K562 (cell line): ENCODE measurements around the gene SLFN5. TPM values are rescaled to one million over a fixed set of nuclear protein-coding genes. Genes with fewer than 3 reads are reported as not detected.

ENCODE experiments used
- ATAC-seq: fragments of 200-7000 bp; cut with Tn5 transposase; 3 replicates; pipeline ENCODE4 v1.9.1; 2020; ENCODE audit warnings: moderate library complexity
- BruUV-seq: library from RNA; stranded (reverse); fragments of 400-500 nt; replicated peaks from 2 replicates; lab custom pipeline; 2021; lab: Mats Ljungman, UMichigan
- CTCF ChIA-PET: fragments of 300-600 bp; formaldehyde crosslinking; extraction: SDS; loops from one replicate; lab custom pipeline; 2021; ENCODE audit warnings: low intra/inter-chr PET ratio; lab: Yijun Ruan, JAX
- POLR2A ChIA-PET: fragments of 300-600, 350-650 bp; sonication (Branson Sonifier 250); formaldehyde crosslinking; extraction: SDS; loops from one replicate; lab custom pipeline; 2021; ENCODE audit warnings: antibody characterized with exemption, inconsistent platforms; lab: Yijun Ruan, JAX
- DNase-seq, 4 experiments: peaks; one replicate each; pipeline versions ENCODE4 v3.0.0 to v3.0.0-alpha.2; 2011 to 2018; ENCODE audit warnings: low spot score in 3 of 4, mixed read lengths in 3 of 4; ENCODE audit errors: extremely low read depth in 1 of 4
- FAIRE-seq: peaks from 2 replicates; lab custom pipeline; 2011; peaks lifted over from hg19 to GRCh38; lab: Jason Lieb, UNC
- H2AFZ ChIP-seq: 2 replicates; pipeline ENCODE4 v1.6.0; 2011; ENCODE audit warnings: low read depth, low read length, control low read depth, inconsistent platforms
- H3K27ac ChIP-seq: fragments of 200-600 bp; 3 replicates; pipeline ENCODE4 v1.8.0; 2011; ENCODE audit warnings: low read depth, mild to moderate bottlenecking, control low read depth, inconsistent platforms, low read length, moderate library complexity, mixed read lengths; ENCODE audit errors: extremely low read depth
- H3K27me3 ChIP-seq, 2 experiments: fragments of 300-600 bp in 1 of 2; 2 replicates in 1 of 2; 3 replicates in 1 of 2; pipeline versions ENCODE4 v1.6.0 to v1.8.0; 2011; ENCODE audit warnings: inconsistent platforms in 2 of 2, low read length in 2 of 2, mild to moderate bottlenecking in 1 of 2, mixed read lengths in 1 of 2, moderate library complexity in 1 of 2; ENCODE audit not compliant: control insufficient read depth in 2 of 2, insufficient read depth in 2 of 2
- H3K36me3 ChIP-seq: fragments of 300-600 bp; 3 replicates; pipeline ENCODE4 v1.8.0; 2011; ENCODE audit warnings: mild to moderate bottlenecking, low read length, inconsistent platforms; ENCODE audit not compliant: control insufficient read depth, insufficient read depth
- H3K4me1 ChIP-seq, 2 experiments: fragments of 200-600 bp in 1 of 2; replicated peaks in 1 of 2; 2 replicates in 1 of 2; 3 replicates in 1 of 2; pipeline versions ENCODE4 v1.5.1 to v1.8.0; 2011; ENCODE audit warnings: inconsistent platforms in 2 of 2, low read length in 2 of 2, mild to moderate bottlenecking in 1 of 2, mixed read lengths in 1 of 2, moderate library complexity in 1 of 2; ENCODE audit not compliant: control insufficient read depth in 2 of 2, insufficient read depth in 2 of 2
- H3K4me2 ChIP-seq: 2 replicates; pipeline ENCODE4 v1.6.1; 2011; ENCODE audit warnings: low read length, control low read depth, inconsistent platforms, mixed read lengths; ENCODE audit not compliant: insufficient read depth
- H3K4me3 ChIP-seq: fragments of 200-600 bp; sonication (generic), shearing (Covaris generic); 2 replicates; pipeline ENCODE4 v1.5.1; 2016; ENCODE audit warnings: control low read depth, inconsistent platforms
- H3K79me2 ChIP-seq: fragments of 200-600 bp; 3 replicates; pipeline ENCODE4 v1.8.0; 2011; ENCODE audit warnings: low read length, inconsistent platforms; ENCODE audit not compliant: control insufficient read depth, insufficient read depth
- H3K9ac ChIP-seq, 2 experiments: 2 replicates each; pipeline versions ENCODE4 v1.6.0 to v1.6.1; 2011; ENCODE audit warnings: low read depth in 2 of 2, low read length in 2 of 2, control low read depth in 1 of 2, inconsistent platforms in 1 of 2, mild to moderate bottlenecking in 1 of 2, mixed read lengths in 1 of 2; ENCODE audit not compliant: insufficient read depth in 1 of 2
- H3K9me1 ChIP-seq: one replicate; pipeline ENCODE4 v1.6.0; 2011; ENCODE audit warnings: inconsistent platforms, mild to moderate bottlenecking, low read length, moderate library complexity; ENCODE audit not compliant: control insufficient read depth, insufficient read depth
- H3K9me3 ChIP-seq: replicated peaks from 2 replicates; pipeline ENCODE4 v1.5.1; 2011; ENCODE audit warnings: low read depth, low read length, inconsistent platforms; ENCODE audit not compliant: control insufficient read depth, insufficient read depth
- H4K20me1 ChIP-seq: replicated peaks from 2 replicates; pipeline ENCODE4 v1.6.1; 2011; ENCODE audit warnings: low read length, inconsistent platforms, mixed read lengths; ENCODE audit not compliant: control insufficient read depth, insufficient read depth
- BACH1 ChIP-seq: fragments of 200-800 bp; sonication (Bioruptor generic); IDR thresholded peaks from 2 replicates; pipeline ENCODE4 v1.6.1; 2016; ENCODE audit warnings: missing genetic modification characterization, missing compliant biosample characterization
- CXXC5 ChIP-seq: fragments of 250-450 bp; sonication (Bioruptor Pico); IDR thresholded peaks from 2 replicates; pipeline ENCODE4 v1.8.0; 2022; ENCODE audit warnings: inconsistent platforms, mild to moderate bottlenecking, moderate library complexity
- FOXM1 ChIP-seq, 2 experiments: fragments of 450-650 bp in 1 of 2; sonication (generic) in 1 of 2; formaldehyde crosslinking in 1 of 2; IDR thresholded peaks; 2 replicates each; pipeline versions ENCODE4 v1.6.1 to v1.9.0; 2017 to 2022; ENCODE audit warnings: low read depth in 2 of 2, mild to moderate bottlenecking in 2 of 2, missing genetic modification reagents in 1 of 2, moderate library complexity in 1 of 2
- MYC ChIP-seq, 2 experiments: fragments of 250-450 bp in 1 of 2; sonication (Bioruptor Pico) in 1 of 2; IDR thresholded peaks; 2 replicates each; pipeline versions ENCODE4 v1.5.1 to v1.6.1; 2012 to 2021; ENCODE audit warnings: low read depth in 2 of 2, borderline replicate concordance in 1 of 2, improper control_type of control experiment in 1 of 2, low read length in 1 of 2, mild to moderate bottlenecking in 1 of 2, moderate library complexity in 1 of 2
- NFRKB ChIP-seq: fragments of 450-650 bp; IDR thresholded peaks from 2 replicates; pipeline ENCODE4 v1.6.1; 2016; ENCODE audit warnings: low read depth
- NR2F6 ChIP-seq: fragments of 450-650 bp; formaldehyde crosslinking; IDR thresholded peaks from 2 replicates; pipeline ENCODE4 v1.4.0; 2020; ENCODE audit warnings: mild to moderate bottlenecking
- PHTF2 ChIP-seq: fragments of 250-450 bp; sonication (Bioruptor Pico); IDR thresholded peaks from 2 replicates; pipeline ENCODE4 v1.5.0; 2021; ENCODE audit warnings: mild to moderate bottlenecking
- POLR2AphosphoS5 ChIP-seq: IDR thresholded peaks from 2 replicates; pipeline ENCODE4 v1.6.1; 2011; ENCODE audit warnings: mild to moderate bottlenecking, low read depth, low read length, moderate library complexity; ENCODE audit not compliant: control insufficient read depth, insufficient read depth
- POLR2G ChIP-seq: fragments of 200-400 bp; formaldehyde crosslinking; IDR thresholded peaks from 2 replicates; pipeline ENCODE4 v1.6.1; 2017; ENCODE audit warnings: low read depth, mild to moderate bottlenecking, antibody characterized with exemption, low read length, moderate library complexity
- SREBF2 ChIP-seq: sonication (generic); formaldehyde crosslinking; IDR thresholded peaks from 2 replicates; pipeline ENCODE4 v1.4.0; 2020; ENCODE audit warnings: mild to moderate bottlenecking, missing genetic modification reagents
- TAF1 ChIP-seq: IDR thresholded peaks from 2 replicates; pipeline ENCODE4 v1.6.1; 2011; ENCODE audit warnings: mild to moderate bottlenecking, low read length, moderate library complexity; ENCODE audit not compliant: insufficient read depth, control insufficient read depth, severe bottlenecking; ENCODE audit errors: extremely low read depth
- TCF7 ChIP-seq: sonication (generic); IDR thresholded peaks from 2 replicates; pipeline ENCODE4 v1.6.1; 2016; ENCODE audit warnings: antibody characterized with exemption, borderline replicate concordance
- ZEB2 ChIP-seq: fragments of 450-650 bp; IDR thresholded peaks from 2 replicates; pipeline ENCODE4 v1.6.1; 2016
- ZNF12 ChIP-seq: sonication (generic); formaldehyde crosslinking; IDR thresholded peaks from 2 replicates; pipeline ENCODE4 v1.4.0; 2020; ENCODE audit warnings: mild to moderate bottlenecking, missing genetic modification reagents
- ZNF217 ChIP-seq: sonication (generic); formaldehyde crosslinking; IDR thresholded peaks from 2 replicates; pipeline ENCODE4 v1.8.0; 2022; ENCODE audit warnings: mild to moderate bottlenecking, missing genetic modification reagents
- ZNF431 ChIP-seq: sonication (generic); formaldehyde crosslinking; IDR thresholded peaks from 2 replicates; pipeline ENCODE4 v1.8.0; 2022; ENCODE audit warnings: mild to moderate bottlenecking, missing genetic modification reagents
- ZNF584 ChIP-seq: fragments of 200-800 bp; sonication (Bioruptor generic); IDR thresholded peaks from 2 replicates; pipeline ENCODE4 v1.6.1; 2016; ENCODE audit warnings: low read depth, mild to moderate bottlenecking, missing genetic modification characterization, missing compliant biosample characterization
- ZNF644 ChIP-seq: fragments of 200-800 bp; sonication (Bioruptor generic); IDR thresholded peaks from 2 replicates; pipeline ENCODE4 v1.6.1; 2016; ENCODE audit warnings: low read depth, missing genetic modification characterization, missing compliant biosample characterization
- ZNF778 ChIP-seq: fragments of 450-650 bp; formaldehyde crosslinking; IDR thresholded peaks from 2 replicates; pipeline ENCODE4 v1.4.0; 2020; ENCODE audit warnings: mild to moderate bottlenecking, moderate library complexity
- WGBS: fragments of 100-300 bp; shearing (Covaris generic); methylation state at CpG from one replicate; pipeline ENCODE4 v1.1.6; 2016; ENCODE audit warnings: low coverage, mixed read lengths; ENCODE audit not compliant: insufficient coverage; ENCODE audit errors: missing lambda C conversion rate; 5-methylcytosine and 5-hydroxymethylcytosine counted together
- in situ Hi-C: fragments of 300-500 bp; cut with MboI; formaldehyde crosslinking; loops from 4 replicates; pipeline ENCODE4 v1.15.0; 2018; ENCODE audit warnings: inconsistent platforms, mixed read lengths
- intact Hi-C: fragments of 100-400 bp; cut with micrococcal nuclease; formaldehyde crosslinking; loops from 2 replicates; pipeline ENCODE4 v1.14.2; 2022
- polyA plus RNA-seq, 8 experiments: library from polyadenylated mRNA; depleted of rRNA in 4 of 8; stranded (reverse) in 5 of 8; unstranded in 3 of 8; fragments of >200 nt; fragmentation: Nextera tagmentation in 2 of 8; fragmentation: Illumina TruSeq in 1 of 8; extraction: Ambion mirVana in 2 of 8; extraction: Trizol in 1 of 8; gene quantifications; 2 replicates each; pipeline versions ENCODE4 v1.2.1 to v1.2.3, GENCODE V29; 2011 to 2014; ENCODE audit warnings: inconsistent platforms in 1 of 8, missing spikeins in 1 of 8
- total RNA-seq, 7 experiments: library from RNA; depleted of rRNA in 6 of 7; stranded (reverse); fragments of >200 nt in 6 of 7; fragmentation: Illumina TruSeq in 2 of 7; extraction: Trizol in 2 of 7; gene quantifications; 2 replicates each; pipeline versions ENCODE4 v1.2.1 to v1.2.3, GENCODE V29; 2011 to 2021; ENCODE audit warnings: low replicate concordance in 1 of 7
- TF ChIP-seq, protein P1 (sequence below), 2 experiments: IDR thresholded peaks; 2 replicates each; pipeline ENCODE4 v1.6.1; 2011; ENCODE audit warnings: borderline replicate concordance in 1 of 2, control low read depth in 1 of 2, low read depth in 1 of 2, low read length in 1 of 2, mild to moderate bottlenecking in 1 of 2, mixed read lengths in 1 of 2, moderate library complexity in 1 of 2; ENCODE audit not compliant: insufficient read depth in 1 of 2, insufficient read length in 1 of 2, poor library complexity in 1 of 2, severe bottlenecking in 1 of 2; ENCODE audit errors: extremely low read depth in 1 of 2

SLFN5 gene
- total and polyA plus RNA-seq, 9 of the 15 experiments (the other 6 are each of a cell fraction or from before 2014, with no cell fraction given) = under 0.01 to 0.18 (median 0.04) TPM; not detected in 1

DNA sequence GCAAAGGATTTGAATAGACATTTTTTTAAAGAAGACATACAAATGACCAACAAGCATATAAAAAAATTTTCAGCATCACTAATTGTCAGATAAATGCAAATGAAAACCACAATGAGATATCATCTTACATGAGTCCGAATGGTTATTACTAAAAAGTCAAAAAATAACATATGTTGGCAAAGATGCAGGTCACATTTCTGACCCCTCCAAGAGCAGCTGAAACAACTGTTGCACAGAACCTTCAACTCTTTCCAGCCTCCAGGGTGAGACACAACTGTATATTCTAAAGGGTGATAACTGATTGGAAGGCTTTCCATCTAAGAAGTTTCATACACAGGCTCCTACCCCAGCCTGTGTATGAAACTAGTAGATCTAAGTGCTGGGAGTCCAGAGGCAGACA lies 51.9 kb downstream of the SLFN5 start:
- Histone ChIP-seq H3K4me2 (no peak overlapping the region), H3K9me3 (0 out of 2 replicates have a peak, but pooled peaks cover 2% of the 10 kb centered on the region), H3K9ac (no peak overlapping the region), H2AFZ (no peak overlapping the region), H4K20me1 (no peaks in the 10 kb centered on the region), H3K36me3 (no peaks in the 10 kb centered on the region), H3K27me3 (no peaks in the 10 kb centered on the region; a peak in 1 of 5 replicates), H3K79me2 (no peaks in the 10 kb centered on the region), H3K9me1 (no peaks in the 10 kb centered on the region), H3K4me3 (no peak overlapping the region), H3K27ac (no peak overlapping the region), H3K4me1 (no peaks in the 10 kb centered on the region)
- 0% methylated on average over 1 of the region's 1 CpG for WGBS
- no peak for ATAC-seq
- FAIRE-seq = no peak
- no TSS peak for BruUV-seq
- DNase-seq = no peak
- in situ Hi-C loops = no loop called here
- TF ChIP-seq MYC (IDR thresholded peaks at IDR 0.05; ENCODE audit: low read depth, low read length) (no peak), MYC (CRISPR knock-in tag; IDR thresholded peaks at IDR 0.05; ENCODE audit: borderline replicate concordance, low read depth) (no peak), CXXC5 (CRISPR knock-in tag) (no peak), ZEB2 (no peak), FOXM1 (IDR thresholded peaks at IDR 0.05; ENCODE audit: low read depth) (no peak), FOXM1 (CRISPR knock-in tag; IDR thresholded peaks at IDR 0.05; ENCODE audit: low read depth) (no peak), TAF1 (no peak), PHTF2 (no peak), POLR2AphosphoS5 (no peak), BACH1 (no peak), ZNF217 (CRISPR knock-in tag) (no peak), POLR2G (no peak), TCF7 (no peak), ZNF644 (tag) (no peak), ZNF584 (CRISPR knock-in tag) (no peak), ZNF12 (CRISPR knock-in tag) (no peak), NR2F6 (CRISPR knock-in tag) (no peak), NFRKB (no peak), SREBF2 (no peak), ZNF431 (no peak), ZNF778 (CRISPR knock-in tag) (no peak)
- TF ChIP-seq, protein P1, sequence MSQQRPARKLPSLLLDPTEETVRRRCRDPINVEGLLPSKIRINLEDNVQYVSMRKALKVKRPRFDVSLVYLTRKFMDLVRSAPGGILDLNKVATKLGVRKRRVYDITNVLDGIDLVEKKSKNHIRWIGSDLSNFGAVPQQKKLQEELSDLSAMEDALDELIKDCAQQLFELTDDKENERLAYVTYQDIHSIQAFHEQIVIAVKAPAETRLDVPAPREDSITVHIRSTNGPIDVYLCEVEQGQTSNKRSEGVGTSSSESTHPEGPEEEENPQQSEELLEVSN (IDR thresholded peaks at IDR 0.05; ENCODE audit: borderline replicate concordance in 1 of 2, extremely low read depth in 1 of 2, insufficient read depth in 1 of 2, insufficient read length in 1 of 2, low read depth in 1 of 2, low read length in 1 of 2, poor library complexity in 1 of 2, severe bottlenecking in 1 of 2) = no peak
- POLR2A ChIA-PET = no interaction called here
- CTCF ChIA-PET = no interaction called here
- intact Hi-C loops = no loop called here
